IMR-90 (cell line): ENCODE measurements around the gene MMP14. TPM values are rescaled to one million over a fixed set of nuclear protein-coding genes. Genes with fewer than 3 reads are reported as not detected.
"Not testable (repeated sequence)": the region's sequence is repeated elsewhere in the genome, so short reads cannot be mapped to it uniquely, and the experiment has no call there.

Experiments used
- ATAC-seq: fragments of 200-7000 bp; cut with Tn5 transposase; 2 replicates; pipeline ENCODE4 v1.9.1; 2020; ENCODE audit warnings: low read depth, mild to moderate bottlenecking, moderate library complexity
- BruUV-seq: library from RNA; stranded (reverse); fragments of 400-500 nt; replicated peaks from 2 replicates; lab custom pipeline; 2021; lab: Mats Ljungman, UMichigan
- CTCF ChIA-PET: fragments of 300-600 bp; formaldehyde crosslinking; extraction: SDS; loops from one replicate; lab custom pipeline; 2021; ENCODE audit warnings: antibody characterized with exemption; lab: Yijun Ruan, JAX
- POLR2A ChIA-PET: fragments of 300-600 bp; sonication (Branson Sonifier 250); formaldehyde crosslinking; loops from one replicate; lab custom pipeline; 2022; ENCODE audit warnings: antibody characterized with exemption; ENCODE audit not compliant: unreplicated experiment; lab: Charles Lee
- DNase-seq: peaks from one replicate; pipeline ENCODE4 v3.0.0; 2013
- H2AFZ ChIP-seq: replicated peaks from 2 replicates; pipeline ENCODE3; 2013; ENCODE audit warnings: low read length, mild to moderate bottlenecking; ENCODE audit not compliant: poor library complexity
- H2AK5ac ChIP-seq: 2 replicates; pipeline ENCODE4 v1.6.1; 2013; ENCODE audit warnings: low read depth, low read length, inconsistent platforms
- H2AK9ac ChIP-seq: replicated peaks from 2 replicates; pipeline ENCODE3; 2013; ENCODE audit warnings: mild to moderate bottlenecking, low read depth, low read length, moderate library complexity; ENCODE audit not compliant: poor library complexity
- H2BK120ac ChIP-seq: 2 replicates; pipeline ENCODE4 v1.6.1; 2013; ENCODE audit warnings: low read depth, low read length, inconsistent platforms
- H2BK15ac ChIP-seq: 3 replicates; pipeline ENCODE4 v1.6.1; 2013; ENCODE audit warnings: low read depth, low read length, inconsistent platforms
- H2BK20ac ChIP-seq: 2 replicates; pipeline ENCODE4 v1.6.1; 2013; ENCODE audit warnings: low read depth, mild to moderate bottlenecking, inconsistent platforms, low read length, moderate library complexity
- H2BK5ac ChIP-seq: 2 replicates; pipeline ENCODE4 v1.6.1; 2013; ENCODE audit warnings: mild to moderate bottlenecking, low read depth, low read length, inconsistent platforms; ENCODE audit not compliant: poor library complexity, severe bottlenecking
- H3K14ac ChIP-seq: replicated peaks from 2 replicates; pipeline ENCODE4 v1.6.1; 2013; ENCODE audit warnings: low read depth, low read length, inconsistent platforms
- H3K18ac ChIP-seq: 2 replicates; pipeline ENCODE4 v1.6.1; 2013; ENCODE audit warnings: low read depth, low read length, control low read depth
- H3K23ac ChIP-seq: 2 replicates; pipeline ENCODE4 v1.6.1; 2013; ENCODE audit warnings: low read depth, low read length, inconsistent platforms
- H3K27ac ChIP-seq: 2 replicates; pipeline ENCODE4 v1.5.1; 2013; ENCODE audit warnings: mild to moderate bottlenecking, control low read depth, low read length; ENCODE audit not compliant: insufficient read depth
- H3K27me3 ChIP-seq: 2 replicates; pipeline ENCODE4 v1.6.1; 2013; ENCODE audit warnings: low read length; ENCODE audit not compliant: control insufficient read depth, insufficient read depth
- H3K36me3 ChIP-seq: 2 replicates; pipeline ENCODE4 v1.6.1; 2013; ENCODE audit warnings: low read length, mixed read lengths; ENCODE audit not compliant: control insufficient read depth, insufficient read depth
- H3K4ac ChIP-seq: 2 replicates; pipeline ENCODE4 v1.6.1; 2013; ENCODE audit warnings: low read depth, low read length, inconsistent platforms
- H3K4me1 ChIP-seq: 2 replicates; pipeline ENCODE4 v1.6.1; 2013; ENCODE audit warnings: low read length, mixed read lengths; ENCODE audit not compliant: control insufficient read depth, insufficient read depth
- H3K4me2 ChIP-seq: 2 replicates; pipeline ENCODE4 v1.6.1; 2013; ENCODE audit warnings: low read depth, mild to moderate bottlenecking, control low read depth, low read length, moderate library complexity
- H3K4me3 ChIP-seq: 2 replicates; pipeline ENCODE4 v1.5.1; 2013; ENCODE audit warnings: low read depth, mild to moderate bottlenecking, control low read depth, low read length, moderate library complexity; ENCODE audit not compliant: insufficient read depth
- H3K56ac ChIP-seq: 2 replicates; pipeline ENCODE4 v1.6.1; 2013; ENCODE audit warnings: low read length, inconsistent platforms; ENCODE audit not compliant: insufficient read depth; ENCODE audit errors: extremely low read depth
- H3K79me1 ChIP-seq, 2 experiments: 2 replicates each; pipeline ENCODE4 v1.6.1; 2013; ENCODE audit warnings: low read length in 2 of 2, inconsistent platforms in 1 of 2, low read depth in 1 of 2
- H3K9ac ChIP-seq: 2 replicates; pipeline ENCODE4 v1.6.1; 2013; ENCODE audit warnings: low read depth, low read length, control low read depth
- H3K9me1 ChIP-seq: 2 replicates; pipeline ENCODE4 v1.6.1; 2013; ENCODE audit warnings: low read length, inconsistent platforms; ENCODE audit not compliant: insufficient read depth
- H3K9me3 ChIP-seq: 2 replicates; pipeline ENCODE4 v1.6.1; 2013; ENCODE audit warnings: low read length; ENCODE audit not compliant: control insufficient read depth, insufficient read depth
- H4K20me1 ChIP-seq: 2 replicates; pipeline ENCODE4 v1.6.1; 2013; ENCODE audit warnings: low read length, inconsistent platforms; ENCODE audit not compliant: insufficient read depth
- H4K5ac ChIP-seq: 2 replicates; pipeline ENCODE4 v1.6.1; 2013; ENCODE audit warnings: mild to moderate bottlenecking, low read depth, low read length, control low read depth
- H4K8ac ChIP-seq, 2 experiments: 2 replicates each; pipeline ENCODE4 v1.6.1; 2013; ENCODE audit warnings: low read depth in 2 of 2, low read length in 2 of 2, control low read depth in 1 of 2, inconsistent platforms in 1 of 2
- H4K91ac ChIP-seq: 2 replicates; pipeline ENCODE4 v1.6.1; 2013; ENCODE audit warnings: low read depth, low read length, inconsistent platforms; ENCODE audit not compliant: insufficient read depth
- ELK1 ChIP-seq: fragments of 150-350 bp; IDR thresholded peaks from 2 replicates; pipeline ENCODE4 v1.6.1; 2016; ENCODE audit warnings: low read depth, mild to moderate bottlenecking, low read length, moderate library complexity, borderline replicate concordance
- NFE2L2 ChIP-seq: fragments of 150-350 bp; IDR thresholded peaks from 2 replicates; pipeline ENCODE4 v1.6.1; 2016; ENCODE audit warnings: low read depth, mild to moderate bottlenecking, low read length
- WGBS, 2 experiments: methylation state at CpG; one replicate each; pipeline versions ENCODE4 v1.1.5 to v1.1.7; 2013; ENCODE audit warnings: missing lambda C conversion rate in 2 of 2; ENCODE audit not compliant: insufficient read length in 1 of 2; ENCODE audit errors: extremely low coverage in 2 of 2; 5-methylcytosine and 5-hydroxymethylcytosine counted together
- dilution Hi-C: fragments of 300-500 bp; cut with HindIII; formaldehyde crosslinking; loops from one replicate; pipeline ENCODE4 v1.14.3; 2018; ENCODE audit warnings: low sequenced_read_pairs; ENCODE audit not compliant: unreplicated experiment
- in situ Hi-C: fragments of 300-500 bp; cut with MboI; formaldehyde crosslinking; loops from 3 replicates; pipeline ENCODE4 v1.14.3; 2019; ENCODE audit warnings: low sequenced_read_pairs, inconsistent platforms, mixed read lengths
- intact Hi-C: fragments of 100-400 bp; cut with micrococcal nuclease; formaldehyde crosslinking; loops from 2 replicates; pipeline ENCODE4 v1.10.0; 2022
- polyA plus RNA-seq, 3 experiments: library from polyadenylated mRNA; depleted of rRNA; stranded (reverse); fragments of >200 nt; gene quantifications; 2 replicates each; pipeline ENCODE4 v1.2.3, GENCODE V29; 2012; ENCODE audit warnings: low replicate concordance in 1 of 3
- total RNA-seq: library from RNA; depleted of rRNA; stranded (reverse); fragments of >200 nt; gene quantifications from 2 replicates; pipeline ENCODE4 v1.2.3, GENCODE V29; 2012

Gene MMP14
- total and polyA plus RNA-seq, 2 of the 4 experiments (the other 2 are of a cell fraction) = 156 to 315 TPM

- TF ChIP-seq ELK1 (no peak), NFE2L2 (0 out of 2 replicates have a peak, but pooled peaks have one; percentile 13)
Observed at GRCh38 chr14:22850944-22851764, 14.8 kb downstream of the MMP14 start (continued).

- H2AK5ac ChIP-seq = peak overlapping the region; percentile 72
- DNase-seq, H3K9ac ChIP-seq, H3K27ac ChIP-seq, H3K4me3 ChIP-seq, H4K20me1 ChIP-seq, BruUV-seq, H3K9me3 ChIP-seq, H3K27me3 ChIP-seq, H2AFZ ChIP-seq, ATAC-seq, H3K4me2 ChIP-seq, H3K56ac ChIP-seq, H4K5ac ChIP-seq, H3K36me3 ChIP-seq, H3K18ac ChIP-seq, dilution Hi-C loops: not testable (repeated sequence)
- H2BK20ac ChIP-seq = peak overlapping the region; percentile 89; the same call in 1 of the 2 replicates
- in situ Hi-C loops (loop anchor here (25.0 kb wide), 1 partner anchor 465 kb away; no protein-coding TSS in a partner anchor), intact Hi-C loops (loop anchor here (5.0 kb wide), 1 partner anchor 465 kb away; no protein-coding TSS in a partner anchor)
- WGBS, 2 experiments = no CpG with 5 or more reads among the region's 12 CpGs
- H4K91ac ChIP-seq = peak overlapping the region; percentile 99; the same call in 1 of the 2 replicates
- H3K23ac ChIP-seq = peak overlapping the region; percentile 82; the same call in 1 of the 2 replicates
- H2AK9ac ChIP-seq = peak overlapping the region; percentile 53
- CTCF ChIA-PET = interaction anchor here (1.0 to 6.8 kb wide), 14 partner anchors 10 to 282 kb away, joined by 3 to 60 read pairs (median 5); partner anchors contain the start of genes LRP10 and MRPL52
- POLR2A ChIA-PET = interaction anchor here (2.4 kb wide), 1 partner anchor 14 kb away, joined by 25 read pairs; the partner anchor contains the start of gene MMP14
- peak overlapping the region; percentile 73; the same call in 1 of the 3 replicates for H2BK15ac ChIP-seq
- peak overlapping the region in 1 of 2 experiments; percentile 97; a peak in 3 of 4 replicates for H4K8ac ChIP-seq
- peaks cover 0 to 31% of the 10 kb centered on the region in 2 experiments; a peak in 2 of 4 replicates for H3K79me1 ChIP-seq
- H3K14ac ChIP-seq = 0 out of 2 replicates have a peak overlapping the region, but pooled peaks have one; percentile 98
- peaks cover 27% of the 10 kb centered on the region for H3K9me1 ChIP-seq
- peak overlapping the region; percentile 98 for H2BK5ac ChIP-seq
- peak overlapping the region; percentile 98; the same call in 1 of the 2 replicates for H2BK120ac ChIP-seq
- H3K4ac ChIP-seq = peak overlapping the region; percentile 99; the same call in 1 of the 2 replicates
- H3K4me1 ChIP-seq = peaks cover 37% of the 10 kb centered on the region
Observed at GRCh38 chr14:22852178-22852577, 15.8 kb downstream of the MMP14 start.
